Thoracic aorta (tissue), 2 donors: ENCODE data around the gene MAP2K1. TPM values are rescaled to one million over a fixed set of nuclear protein-coding genes. Genes with fewer than 3 reads are reported as not detected.

Experiments used
- ATAC-seq: fragments of 150-250 bp; one replicate; pipeline ENCODE4 v1.8.0; 2017; ENCODE audit warnings: low read depth; ENCODE audit not compliant: insufficient number of reproducible peaks, low FRiP score
- DNase-seq: peaks from one replicate; pipeline ENCODE4 v3.0.0-alpha.2; 2020; ENCODE audit warnings: low spot score
- H3K27ac ChIP-seq, 2 donors: fragments of 200-600 bp; sonication (generic); 1 replicate in 1 of 2; 2 replicates in 1 of 2; pipeline ENCODE4 v1.5.1; 2016; ENCODE audit warnings: mild to moderate bottlenecking in 2 of 2, moderate library complexity in 2 of 2
- H3K27me3 ChIP-seq: fragments of 200-600 bp; sonication (generic); replicated peaks from 2 replicates; pipeline ENCODE4 v1.6.0; 2016; ENCODE audit warnings: mild to moderate bottlenecking; ENCODE audit not compliant: insufficient read depth
- H3K36me3 ChIP-seq: fragments of 200-600 bp; sonication (generic); one replicate; pipeline ENCODE4 v1.5.1; 2016
- H3K4me1 ChIP-seq, 2 donors: fragments of 200-600 bp; sonication (generic); 1 replicate in 1 of 2; 2 replicates in 1 of 2; pipeline versions ENCODE4 v1.5.1 to v1.6.0; 2016; ENCODE audit warnings: low read depth in 2 of 2, mild to moderate bottlenecking in 1 of 2; ENCODE audit not compliant: control insufficient read depth in 1 of 2
- H3K4me3 ChIP-seq: fragments of 200-600 bp; sonication (generic); 2 replicates; pipeline ENCODE4 v1.5.1; 2016; ENCODE audit warnings: mild to moderate bottlenecking
- H3K9me3 ChIP-seq: fragments of 200-600 bp; sonication (generic); 2 replicates; pipeline ENCODE4 v1.5.1; 2016
- CTCF ChIP-seq: fragments of 200-600 bp; sonication (generic); IDR thresholded peaks from one replicate; pipeline ENCODE4 v1.5.1; 2019; ENCODE audit warnings: antibody characterized with exemption
- total RNA-seq, 2 donors: library from RNA; depleted of rRNA; stranded (reverse); fragments of >200 nt; gene quantifications; one replicate each; pipeline versions ENCODE4 v1.1.0 to v1.2.3, GENCODE V29; 2016

MAP2K1 gene
- total RNA-seq, 2 donors from 2014 or later = 58.7 to 62.3 TPM

- Histone ChIP-seq H3K27me3 (no peaks in the 10 kb centered on the region), H3K4me3 (no peak overlapping the region), H3K9me3 (no peaks in the 10 kb centered on the region), H3K27ac (no peak overlapping the region), H3K36me3 (no peaks in the 10 kb centered on the region), H3K4me1 (peaks cover 8 to 15% of the 10 kb centered on the region in 2 donors)
- TF ChIP-seq CTCF = no peak
- ATAC-seq (no peak), DNase-seq (no peak)
Observed at GRCh38 chr15:66508293-66508883, 121.7 kb downstream of the MAP2K1 start.

GRCh38 chr15:66514586-66514985 is 127.9 kb downstream of the MAP2K1 start:
- no peak for TF ChIP-seq CTCF
- no peaks in the 10 kb centered on the region for H3K27me3 ChIP-seq
- ATAC-seq (no peak), DNase-seq (no peak)
- no peaks in the 10 kb centered on the region for H3K4me1 ChIP-seq
- H3K36me3 ChIP-seq = no peaks in the 10 kb centered on the region
- no peak overlapping the region for H3K4me3 ChIP-seq
- H3K27ac ChIP-seq = no peak overlapping the region
- no peaks in the 10 kb centered on the region for H3K9me3 ChIP-seq

GRCh38 chr15:66515901-66516322 is 129.2 kb downstream of the MAP2K1 start:
- no peak overlapping the region for H3K27ac ChIP-seq
- H3K27me3 ChIP-seq = no peaks in the 10 kb centered on the region
- DNase-seq (no peak), ATAC-seq (no peak)
- no peak overlapping the region for H3K4me3 ChIP-seq
- no peaks in the 10 kb centered on the region for H3K4me1 ChIP-seq
- peaks cover 2% of the 10 kb centered on the region for H3K36me3 ChIP-seq
- TF ChIP-seq CTCF = no peak
- no peaks in the 10 kb centered on the region for H3K9me3 ChIP-seq

- Histone ChIP-seq H3K4me3 (no peak overlapping the region), H3K27me3 (no peaks in the 10 kb centered on the region), H3K27ac (no peak overlapping the region), H3K4me1 (no peaks in the 10 kb centered on the region), H3K9me3 (no peaks in the 10 kb centered on the region), H3K36me3 (peaks cover 10% of the 10 kb centered on the region)
- TF ChIP-seq CTCF = no peak
- ATAC-seq (no peak), DNase-seq (no peak)
Observed at GRCh38 chr15:66523926-66524325, 137.2 kb downstream of the MAP2K1 start.

GRCh38 chr15:66524838-66525237 is 138.1 kb downstream of the MAP2K1 start:
- ATAC-seq = no peak
- H3K27ac ChIP-seq = no peak overlapping the region
- DNase-seq = no peak
- H3K27me3 ChIP-seq = no peaks in the 10 kb centered on the region
- H3K4me3 ChIP-seq = no peak overlapping the region
- H3K9me3 ChIP-seq = no peaks in the 10 kb centered on the region
- no peak for TF ChIP-seq CTCF
- H3K36me3 ChIP-seq = peaks cover 10% of the 10 kb centered on the region
- no peaks in the 10 kb centered on the region for H3K4me1 ChIP-seq
